GM18499 (cell line): ENCODE measurements around the gene IL15.
"Not testable (repeated sequence)": the region's sequence is repeated elsewhere in the genome, so short reads cannot be mapped to it uniquely, and the experiment has no call there.

Source experiments
- ATAC-seq: cut with Tn5 transposase; IDR thresholded peaks from one replicate; pipeline ENCODE4 v1.9.1; 2021; ENCODE audit warnings: moderate number of reproducible peaks; ENCODE audit not compliant: insufficient read depth, unreplicated experiment

IL15 gene

GRCh38 chr4:141645611-141646340, 9.4 kb downstream of the IL15 start:
- ATAC-seq, result no peak

DNA sequence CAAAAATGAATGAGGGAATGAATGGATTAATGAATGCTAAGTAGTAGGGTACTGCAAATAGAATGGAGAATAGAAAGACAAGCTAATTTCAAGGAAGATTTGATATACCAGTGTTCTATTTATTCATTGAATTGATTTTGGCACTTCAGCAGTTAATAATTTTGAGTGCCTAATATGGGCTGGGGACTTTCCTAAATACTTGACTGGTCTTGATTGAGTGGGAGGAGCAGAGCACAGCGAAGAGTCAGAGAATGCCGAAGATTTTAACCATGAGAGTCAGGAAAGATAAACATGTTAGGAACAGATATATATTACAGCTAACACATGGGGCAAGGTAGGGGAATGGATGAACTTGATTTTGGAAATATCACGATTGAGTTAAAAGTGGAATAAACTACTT, 10.6 kb downstream of the IL15 start:
- ATAC-seq, result no peak

GRCh38 chr4:141647966-141648365, 11.6 kb downstream of the IL15 start:
- no peak for ATAC-seq

DNA sequence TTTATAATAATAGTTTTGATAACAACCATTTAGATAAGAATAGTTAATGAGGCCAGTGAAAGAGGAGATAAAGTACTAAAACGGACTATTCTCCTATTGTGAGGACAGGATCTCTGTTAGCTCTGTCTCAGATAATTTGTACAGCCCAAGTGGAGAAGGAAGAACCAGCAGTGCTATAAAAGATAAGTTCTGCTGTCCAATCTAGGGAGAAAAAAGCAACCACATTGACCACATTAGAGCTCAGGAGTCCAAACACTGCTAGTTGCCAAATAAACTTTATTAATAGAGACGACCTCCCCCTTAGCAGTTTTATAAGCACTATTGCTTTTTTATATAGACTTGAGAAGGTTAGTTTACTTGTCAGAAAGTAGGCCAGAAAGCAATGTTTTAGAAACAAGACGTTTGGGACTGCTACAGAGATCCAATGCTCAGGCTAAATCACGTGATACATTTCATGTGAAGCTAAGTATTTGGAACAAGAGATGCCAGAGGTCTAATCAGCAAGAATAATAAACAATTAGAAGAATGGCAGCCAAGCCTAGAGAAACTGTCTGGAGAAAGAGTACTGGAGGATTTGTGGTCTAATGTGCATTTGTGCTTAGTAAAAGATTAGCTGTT, 15.9 kb downstream of the IL15 start:
- no peak for ATAC-seq

GRCh38 chr4:141654098-141654497, 17.7 kb downstream of the IL15 start:
- no peak for ATAC-seq

GRCh38 chr4:141656031-141656430, 19.6 kb downstream of the IL15 start:
- ATAC-seq, result no peak

- ATAC-seq, result no peak
Observed at GRCh38 chr4:141657550-141658250, 21.3 kb downstream of the IL15 start.

DNA sequence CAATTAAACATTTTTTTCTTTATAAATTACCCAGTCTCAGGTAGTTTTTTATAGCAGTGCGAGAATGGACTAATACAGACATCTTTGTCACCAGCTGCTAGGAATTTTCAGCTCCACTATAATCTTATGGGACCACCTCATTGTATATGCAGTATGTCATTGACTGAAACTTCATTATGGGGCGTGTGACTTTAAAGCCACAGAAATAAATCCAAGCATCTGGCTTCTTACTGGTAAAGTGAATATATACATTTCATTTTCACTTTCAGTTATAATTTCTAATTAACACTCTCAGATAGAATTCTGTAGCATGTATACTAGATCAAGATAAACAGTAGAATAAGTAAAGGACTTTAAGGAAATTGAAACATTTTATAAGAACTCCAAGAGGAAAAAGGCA, 21.9 kb downstream of the IL15 start:
- no peak for ATAC-seq

DNA sequence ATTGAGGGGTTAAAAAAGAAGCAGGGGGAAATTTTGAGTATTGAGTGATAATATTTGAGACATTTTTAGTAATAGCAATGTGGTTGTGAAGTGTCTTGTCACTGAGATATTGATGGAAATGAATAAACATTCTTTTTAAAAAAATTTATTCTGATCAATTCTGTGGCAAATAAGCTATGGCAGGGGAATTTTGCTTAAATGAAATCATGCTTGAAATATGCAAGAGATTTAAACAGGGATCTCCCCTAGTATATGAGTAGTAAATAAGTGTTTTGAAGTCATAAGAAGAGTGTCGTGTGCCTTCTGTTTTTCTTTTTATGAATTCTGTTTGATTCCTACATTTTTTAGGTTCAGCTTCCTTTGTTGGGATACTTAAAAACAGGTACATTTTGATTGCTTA, 23.2 kb downstream of the IL15 start:
- ATAC-seq, result no peak

DNA sequence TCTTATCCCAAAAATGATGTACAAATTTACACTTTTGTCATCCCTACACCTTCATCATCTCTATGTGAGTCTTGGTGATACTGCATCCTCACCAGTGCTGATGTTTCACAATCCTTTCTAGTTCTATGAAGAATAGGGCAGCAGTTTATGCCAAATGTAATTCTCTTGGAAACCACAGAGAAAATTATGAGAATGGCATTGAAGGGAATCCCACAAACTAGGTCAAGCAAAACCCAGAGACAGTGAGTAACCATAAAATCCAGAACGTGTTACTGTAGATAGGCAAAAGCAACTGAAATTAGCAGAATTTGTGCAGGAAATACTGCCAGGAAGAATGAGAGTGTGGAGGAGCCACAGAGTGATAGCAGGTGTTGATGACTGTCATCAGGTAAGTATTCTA, 24.5 kb downstream of the IL15 start:
- ATAC-seq, result no peak

- no peak for ATAC-seq
Observed at GRCh38 chr4:141668200-141668910, 32.0 kb downstream of the IL15 start.

GRCh38 chr4:141669501-141669900, 33.1 kb downstream of the IL15 start:
- ATAC-seq, result no peak

DNA sequence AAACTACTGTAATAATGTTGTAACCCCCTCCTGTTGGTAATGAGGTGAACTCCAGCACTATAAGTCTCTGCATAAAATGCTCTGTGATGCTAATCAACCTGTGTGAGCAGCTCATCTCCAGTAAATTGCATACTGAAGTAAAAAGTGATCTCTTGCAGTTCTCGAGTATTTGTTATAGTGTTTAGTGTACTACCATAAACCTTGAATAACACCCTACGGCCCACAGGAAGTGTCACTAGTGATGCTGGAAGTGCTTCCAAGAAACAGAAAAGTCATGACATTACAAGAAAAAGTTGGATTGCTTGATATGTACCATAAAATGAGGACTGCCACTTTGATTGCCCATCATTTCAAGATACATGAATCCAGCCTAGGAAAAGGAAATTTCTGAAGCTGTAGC, 39.0 kb downstream of the IL15 start:
- ATAC-seq, result no peak

DNA sequence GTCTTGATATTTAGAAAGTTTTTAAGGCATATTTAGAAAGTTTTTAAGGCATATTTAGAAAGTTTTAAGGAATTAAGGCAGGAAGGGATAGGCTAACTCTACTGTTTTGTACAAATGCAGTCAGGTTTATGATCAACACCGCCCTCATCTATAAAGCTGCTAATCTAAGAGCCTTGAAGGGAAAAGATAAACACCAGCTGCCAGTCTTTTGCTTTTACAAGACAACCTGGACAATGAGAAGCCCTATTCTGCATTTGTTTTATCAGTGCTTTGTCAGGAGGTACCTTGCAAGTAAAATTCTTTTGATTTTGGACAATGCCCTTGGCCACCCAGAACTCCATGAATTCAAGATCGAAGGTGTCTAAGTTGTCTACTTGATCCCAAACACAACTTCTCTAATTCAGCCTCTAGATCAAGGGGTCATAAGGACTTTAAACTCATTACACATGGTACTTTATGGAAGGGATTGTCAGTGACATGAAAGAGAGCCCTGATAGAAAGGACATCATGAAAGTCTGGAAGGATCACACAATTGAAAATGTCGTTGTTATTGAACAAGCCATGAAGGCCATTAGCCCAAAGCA, 39.8 kb downstream of the IL15 start:
- no peak for ATAC-seq

DNA sequence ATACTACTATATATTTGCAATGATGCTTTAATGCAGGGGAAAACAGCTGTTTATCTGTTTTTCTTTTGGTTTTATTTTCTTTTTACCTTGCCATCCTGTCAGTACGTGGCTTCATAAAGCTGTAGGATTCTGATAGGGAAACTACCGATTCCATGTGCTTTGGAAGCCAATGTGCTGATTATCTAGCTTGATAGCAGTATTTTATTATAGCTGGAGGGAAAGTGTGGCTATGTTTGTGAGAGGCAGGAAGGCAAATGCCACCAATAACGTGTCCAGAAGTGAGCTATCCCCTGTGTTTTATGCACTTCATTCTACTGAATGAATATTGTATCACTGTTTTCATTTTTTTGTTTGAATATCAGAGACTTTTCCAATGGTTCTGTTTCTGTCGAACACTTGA, 43.7 kb downstream of the IL15 start:
- no peak for ATAC-seq

- no peak for ATAC-seq
Observed at GRCh38 chr4:141684785-141685184, 48.4 kb downstream of the IL15 start.

GRCh38 chr4:141686146-141686775, 49.9 kb downstream of the IL15 start:
- no peak for ATAC-seq

DNA sequence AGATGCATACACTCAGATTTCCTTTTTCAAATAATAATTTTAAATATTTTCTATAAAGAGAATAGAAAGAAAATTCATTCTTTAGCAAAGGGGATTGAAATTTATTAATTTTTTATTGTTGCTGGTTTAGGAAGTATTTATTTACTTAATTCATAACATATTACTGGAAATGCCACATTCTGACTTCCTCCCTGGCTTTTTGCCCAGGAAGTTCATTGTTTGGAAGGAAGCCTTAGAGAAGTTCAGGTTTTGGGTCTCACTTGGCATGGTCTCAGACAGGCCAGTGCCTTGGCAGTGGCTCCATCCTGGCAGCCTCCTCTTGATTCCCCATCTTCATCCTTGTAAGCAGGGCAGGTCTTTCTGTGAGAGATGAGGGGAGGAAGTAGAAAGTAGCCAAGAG, 50.5 kb downstream of the IL15 start:
- ATAC-seq, result no peak

DNA sequence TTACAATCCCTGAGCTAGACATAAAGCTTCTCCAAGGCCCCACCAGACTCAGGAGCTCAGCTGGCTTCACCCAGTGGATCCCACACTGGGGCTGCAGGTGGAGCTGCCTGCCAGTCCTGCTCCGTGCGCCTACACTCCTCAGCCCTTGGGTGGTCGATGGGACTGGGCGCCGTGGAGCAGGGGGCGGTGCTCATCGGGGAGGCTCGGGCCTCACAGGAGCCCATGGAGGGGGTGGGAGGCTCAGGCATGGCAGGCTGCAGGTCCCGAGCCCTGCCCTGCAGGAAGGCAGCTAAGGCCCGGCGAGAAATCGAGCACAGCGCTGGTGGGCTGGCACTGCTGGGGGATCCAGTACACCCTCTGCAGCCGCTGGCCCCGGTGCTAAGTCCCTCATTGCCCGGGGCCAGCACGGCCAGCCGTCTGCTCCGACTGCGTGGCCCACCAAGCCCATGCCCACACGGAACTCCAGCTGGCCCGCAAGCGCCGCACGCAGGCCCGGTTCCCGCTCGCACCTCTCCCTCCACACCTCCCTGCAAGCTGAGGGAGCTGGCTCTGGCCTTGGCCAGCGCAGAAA, 53.4 kb downstream of the IL15 start:
- ATAC-seq, result not testable (repeated sequence)

GRCh38 chr4:141691247-141691646, 54.9 kb downstream of the IL15 start:
- not testable (repeated sequence) for ATAC-seq
